ENCODE results near the gene SBNO1.

DNA sequence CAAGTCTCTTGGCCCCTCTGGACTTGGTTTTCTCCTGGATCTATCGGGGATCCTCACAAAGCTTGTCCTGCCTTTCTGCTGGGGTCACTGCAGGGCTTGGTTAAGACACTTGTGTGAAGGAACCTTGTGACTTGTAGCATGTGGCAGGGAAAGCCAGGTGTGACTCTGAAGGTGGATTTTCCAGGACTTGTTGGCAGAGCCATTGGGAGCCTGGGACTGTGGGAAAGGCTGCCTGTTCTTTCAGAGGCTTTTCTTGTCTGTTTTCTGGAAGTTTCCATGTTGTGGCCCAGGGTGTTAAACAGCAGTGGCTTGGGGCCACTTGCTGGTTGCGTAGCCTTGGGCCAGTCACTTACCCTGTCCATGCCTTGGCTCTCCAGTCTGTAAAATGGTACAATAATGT, 31.9 kb upstream of the SBNO1 start:
- TF ChIP-seq, protein P1, sequence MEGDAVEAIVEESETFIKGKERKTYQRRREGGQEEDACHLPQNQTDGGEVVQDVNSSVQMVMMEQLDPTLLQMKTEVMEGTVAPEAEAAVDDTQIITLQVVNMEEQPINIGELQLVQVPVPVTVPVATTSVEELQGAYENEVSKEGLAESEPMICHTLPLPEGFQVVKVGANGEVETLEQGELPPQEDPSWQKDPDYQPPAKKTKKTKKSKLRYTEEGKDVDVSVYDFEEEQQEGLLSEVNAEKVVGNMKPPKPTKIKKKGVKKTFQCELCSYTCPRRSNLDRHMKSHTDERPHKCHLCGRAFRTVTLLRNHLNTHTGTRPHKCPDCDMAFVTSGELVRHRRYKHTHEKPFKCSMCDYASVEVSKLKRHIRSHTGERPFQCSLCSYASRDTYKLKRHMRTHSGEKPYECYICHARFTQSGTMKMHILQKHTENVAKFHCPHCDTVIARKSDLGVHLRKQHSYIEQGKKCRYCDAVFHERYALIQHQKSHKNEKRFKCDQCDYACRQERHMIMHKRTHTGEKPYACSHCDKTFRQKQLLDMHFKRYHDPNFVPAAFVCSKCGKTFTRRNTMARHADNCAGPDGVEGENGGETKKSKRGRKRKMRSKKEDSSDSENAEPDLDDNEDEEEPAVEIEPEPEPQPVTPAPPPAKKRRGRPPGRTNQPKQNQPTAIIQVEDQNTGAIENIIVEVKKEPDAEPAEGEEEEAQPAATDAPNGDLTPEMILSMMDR (IDR thresholded peaks at IDR 0.05) = no peak
- no peak for TF ChIP-seq POLR2AphosphoS5 (IDR thresholded peaks at IDR 0.05)
- no peak for TF ChIP-seq POLR2A (IDR thresholded peaks at IDR 0.05)
- TF ChIP-seq EP300 (IDR thresholded peaks at IDR 0.05) = no peak

Measured in sigmoid colon (tissue), 4 donors.